Suprapubic skin (tissue), 4 donors: Measurements from ENCODE around the gene LTA4H. TPM values are rescaled to one million over a fixed set of nuclear protein-coding genes. Genes with fewer than 3 reads are reported as not detected.

Source experiments
- DNase-seq, 2 donors: peaks; one replicate each; pipeline ENCODE4 v3.0.0-alpha.2; 2019; ENCODE audit warnings: low spot score in 2 of 2
- H3K27ac ChIP-seq: fragments of 200-600 bp; sonication (generic); one replicate; pipeline ENCODE4 v1.5.1; 2019
- H3K27me3 ChIP-seq: fragments of 200-600 bp; sonication (generic); one replicate; pipeline ENCODE4 v1.5.1; 2019
- H3K36me3 ChIP-seq: fragments of 200-600 bp; sonication (generic); one replicate; pipeline ENCODE4 v1.5.1; 2019
- H3K4me1 ChIP-seq: fragments of 200-600 bp; sonication (generic); one replicate; pipeline ENCODE4 v1.5.1; 2019
- H3K4me3 ChIP-seq: fragments of 200-600 bp; sonication (generic); one replicate; pipeline ENCODE4 v1.5.1; 2019; ENCODE audit warnings: mild to moderate bottlenecking
- H3K9me3 ChIP-seq: fragments of 200-600 bp; sonication (generic); one replicate; pipeline ENCODE4 v1.5.1; 2019
- EP300 ChIP-seq: sonication (generic); formaldehyde crosslinking; IDR thresholded peaks from one replicate; pipeline ENCODE4 v1.6.1; 2017; ENCODE audit warnings: antibody characterized with exemption
- POLR2A ChIP-seq, 2 donors: fragments of 450-650 bp; IDR thresholded peaks; one replicate each; pipeline ENCODE4 v1.6.1; 2017; ENCODE audit warnings: antibody characterized with exemption in 2 of 2, mild to moderate bottlenecking in 2 of 2, moderate library complexity in 2 of 2
- POLR2AphosphoS5 ChIP-seq, 3 donors: sonication (generic); formaldehyde crosslinking; IDR thresholded peaks; one replicate each; pipeline ENCODE4 v1.6.1; 2017; ENCODE audit warnings: antibody characterized with exemption in 3 of 3
- whole genome bisulfite sequencing: methylation state at CpG from one replicate; pipeline ENCODE4 v1.1.5; 2018; 5-methylcytosine and 5-hydroxymethylcytosine counted together
- total RNA-seq, 4 donors: library from RNA; depleted of rRNA; stranded (reverse); fragments of >200 nt; gene quantifications; one replicate each; pipeline ENCODE4 v1.1.0, GENCODE V29; 2016
- TF ChIP-seq, protein P1 (sequence below), 2 donors: fragments of 200-600 bp in 1 of 2; fragments of 450-650 bp in 1 of 2; sonication (generic) in 1 of 2; IDR thresholded peaks; one replicate each; pipeline ENCODE4 v1.5.1; 2016 to 2019; ENCODE audit warnings: antibody characterized with exemption in 2 of 2, mild to moderate bottlenecking in 1 of 2, moderate library complexity in 1 of 2

The LTA4H gene
- total RNA-seq, 4 donors from 2014 or later, result 61.8 to 89.7 (median 80.1) TPM

DNA sequence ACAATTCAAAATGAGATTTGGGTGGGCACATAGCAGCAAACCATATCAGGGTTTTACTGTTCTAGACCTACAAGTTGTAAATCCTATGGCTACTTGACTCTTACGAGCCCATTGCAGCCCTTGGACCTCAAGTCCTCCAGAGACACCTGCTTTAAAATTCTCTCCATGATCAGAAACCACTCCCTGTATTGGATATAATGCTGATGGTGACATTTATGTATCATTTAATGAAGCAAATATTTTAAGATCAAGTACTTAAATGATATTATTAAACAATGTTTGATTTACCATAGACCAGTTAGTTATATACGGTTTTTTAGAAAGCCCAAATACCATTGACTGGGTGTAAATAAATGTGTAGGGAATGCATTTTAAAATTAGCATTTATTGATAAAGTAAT lies 68.1 kb downstream of the LTA4H start:
- H3K27me3 ChIP-seq, result no peaks in the 10 kb centered on the region
- no peak for TF ChIP-seq EP300
- TF ChIP-seq, protein P1, sequence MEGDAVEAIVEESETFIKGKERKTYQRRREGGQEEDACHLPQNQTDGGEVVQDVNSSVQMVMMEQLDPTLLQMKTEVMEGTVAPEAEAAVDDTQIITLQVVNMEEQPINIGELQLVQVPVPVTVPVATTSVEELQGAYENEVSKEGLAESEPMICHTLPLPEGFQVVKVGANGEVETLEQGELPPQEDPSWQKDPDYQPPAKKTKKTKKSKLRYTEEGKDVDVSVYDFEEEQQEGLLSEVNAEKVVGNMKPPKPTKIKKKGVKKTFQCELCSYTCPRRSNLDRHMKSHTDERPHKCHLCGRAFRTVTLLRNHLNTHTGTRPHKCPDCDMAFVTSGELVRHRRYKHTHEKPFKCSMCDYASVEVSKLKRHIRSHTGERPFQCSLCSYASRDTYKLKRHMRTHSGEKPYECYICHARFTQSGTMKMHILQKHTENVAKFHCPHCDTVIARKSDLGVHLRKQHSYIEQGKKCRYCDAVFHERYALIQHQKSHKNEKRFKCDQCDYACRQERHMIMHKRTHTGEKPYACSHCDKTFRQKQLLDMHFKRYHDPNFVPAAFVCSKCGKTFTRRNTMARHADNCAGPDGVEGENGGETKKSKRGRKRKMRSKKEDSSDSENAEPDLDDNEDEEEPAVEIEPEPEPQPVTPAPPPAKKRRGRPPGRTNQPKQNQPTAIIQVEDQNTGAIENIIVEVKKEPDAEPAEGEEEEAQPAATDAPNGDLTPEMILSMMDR (IDR thresholded peaks at IDR 0.05), result no peak
- TF ChIP-seq POLR2A (IDR thresholded peaks at IDR 0.05), result no peak
- TF ChIP-seq POLR2AphosphoS5 (IDR thresholded peaks at IDR 0.05), result no peak
- H3K27ac ChIP-seq, result no peak overlapping the region
- no peaks in the 10 kb centered on the region for H3K9me3 ChIP-seq
- WGBS, result 98% methylated on average over 2 of the region's 2 CpGs
- no peaks in the 10 kb centered on the region for H3K4me1 ChIP-seq
- no peak overlapping the region for H3K4me3 ChIP-seq
- no peak for DNase-seq
- H3K36me3 ChIP-seq, result no peaks in the 10 kb centered on the region

DNA sequence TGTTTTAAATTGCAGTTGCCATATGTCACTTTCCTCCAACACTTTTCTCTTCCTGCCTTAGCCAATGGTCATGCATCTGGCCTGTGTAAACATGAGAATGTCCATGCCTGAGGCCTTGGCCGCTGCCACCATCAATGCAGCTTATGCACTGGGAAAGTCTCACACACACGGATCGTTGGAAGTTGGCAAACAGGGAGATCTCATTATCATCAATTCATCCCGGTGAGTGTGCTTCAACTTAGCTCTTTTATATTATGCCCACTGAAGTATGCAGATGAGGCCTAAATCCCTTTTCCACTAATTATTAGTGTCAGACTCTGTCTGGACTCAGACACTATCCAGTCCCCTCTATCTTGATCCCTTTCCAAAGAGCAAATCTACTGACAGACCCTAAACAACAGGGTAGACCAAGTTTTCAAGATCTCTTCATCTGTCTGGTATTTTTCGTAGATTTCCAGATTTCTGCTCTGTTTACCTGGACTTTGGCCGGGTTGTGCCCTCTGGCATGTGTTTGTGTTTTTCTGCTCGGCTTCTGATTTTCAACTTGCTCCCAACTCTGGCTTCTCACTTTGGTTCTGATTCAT lies 69.0 kb downstream of the LTA4H start:
- no peak overlapping the region for H3K4me3 ChIP-seq
- no peaks in the 10 kb centered on the region for H3K9me3 ChIP-seq
- WGBS, result 82% methylated on average over 7 of the region's 7 CpGs
- no peaks in the 10 kb centered on the region for H3K27me3 ChIP-seq
- H3K36me3 ChIP-seq, result no peaks in the 10 kb centered on the region
- H3K27ac ChIP-seq, result no peak overlapping the region
- no peak for DNase-seq
- no peak for TF ChIP-seq POLR2A (IDR thresholded peaks at IDR 0.05)
- TF ChIP-seq, protein P1 (IDR thresholded peaks at IDR 0.05), result no peak
- no peak for TF ChIP-seq EP300
- no peak for TF ChIP-seq POLR2AphosphoS5 (IDR thresholded peaks at IDR 0.05)
- H3K4me1 ChIP-seq, result no peaks in the 10 kb centered on the region

DNA sequence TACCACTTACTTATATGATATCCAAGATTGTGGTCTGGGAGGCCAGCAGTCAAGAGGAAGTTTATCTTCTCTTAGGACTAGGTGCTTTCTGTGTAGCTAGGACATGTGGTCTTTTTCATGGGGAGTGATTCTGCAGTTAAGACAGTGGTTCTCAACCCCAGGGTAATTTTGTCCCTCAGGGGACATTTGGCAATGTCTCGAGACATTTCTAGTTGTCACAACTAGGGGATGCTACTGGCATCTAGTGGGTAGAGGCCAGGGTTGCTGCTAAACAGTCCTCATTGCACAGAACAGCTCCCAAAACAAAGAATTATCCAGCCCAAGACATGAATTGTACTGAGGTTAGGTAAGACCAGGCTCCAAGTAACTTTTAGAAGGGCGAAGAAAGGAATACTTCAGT lies 72.3 kb downstream of the LTA4H start:
- Histone ChIP-seq H3K27me3 (no peaks in the 10 kb centered on the region), H3K36me3 (no peaks in the 10 kb centered on the region), H3K4me3 (no peak overlapping the region), H3K27ac (no peak overlapping the region), H3K9me3 (no peaks in the 10 kb centered on the region), H3K4me1 (no peaks in the 10 kb centered on the region)
- no peak for DNase-seq
- whole genome bisulfite sequencing, result 90% methylated on average over 2 of the region's 2 CpGs
- no peak for TF ChIP-seq POLR2AphosphoS5 (IDR thresholded peaks at IDR 0.05)
- no peak for TF ChIP-seq EP300
- TF ChIP-seq POLR2A (IDR thresholded peaks at IDR 0.05), result no peak
- TF ChIP-seq, protein P1 (IDR thresholded peaks at IDR 0.05), result no peak

DNA sequence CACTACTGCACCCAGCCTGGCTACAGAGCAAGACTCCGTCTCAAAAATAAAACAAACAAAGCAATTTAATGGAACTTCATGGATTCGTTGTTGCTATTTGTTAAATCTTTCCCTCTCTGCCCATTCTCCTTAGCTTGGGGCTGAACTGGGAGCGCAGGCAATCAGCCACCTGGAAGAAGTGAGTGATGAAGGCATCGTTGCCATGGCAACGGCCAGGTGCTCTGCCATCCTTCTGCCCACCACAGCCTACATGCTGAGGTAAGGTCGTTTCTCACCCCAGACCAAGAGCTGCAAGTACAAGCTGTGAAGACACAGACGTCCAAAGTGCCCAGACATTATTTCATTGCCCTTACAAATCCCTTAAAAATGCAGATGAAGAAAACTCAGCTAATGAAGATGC lies 73.2 kb downstream of the LTA4H start:
- Histone ChIP-seq H3K36me3 (no peaks in the 10 kb centered on the region), H3K4me1 (no peaks in the 10 kb centered on the region), H3K4me3 (no peak overlapping the region), H3K27ac (no peak overlapping the region), H3K9me3 (no peaks in the 10 kb centered on the region), H3K27me3 (no peaks in the 10 kb centered on the region)
- TF ChIP-seq EP300, result no peak
- no peak for TF ChIP-seq POLR2A (IDR thresholded peaks at IDR 0.05)
- TF ChIP-seq, protein P1 (IDR thresholded peaks at IDR 0.05), result no peak
- TF ChIP-seq POLR2AphosphoS5 (IDR thresholded peaks at IDR 0.05), result no peak
- no peak for DNase-seq
- 74% methylated on average over 7 of the region's 7 CpGs for WGBS

DNA sequence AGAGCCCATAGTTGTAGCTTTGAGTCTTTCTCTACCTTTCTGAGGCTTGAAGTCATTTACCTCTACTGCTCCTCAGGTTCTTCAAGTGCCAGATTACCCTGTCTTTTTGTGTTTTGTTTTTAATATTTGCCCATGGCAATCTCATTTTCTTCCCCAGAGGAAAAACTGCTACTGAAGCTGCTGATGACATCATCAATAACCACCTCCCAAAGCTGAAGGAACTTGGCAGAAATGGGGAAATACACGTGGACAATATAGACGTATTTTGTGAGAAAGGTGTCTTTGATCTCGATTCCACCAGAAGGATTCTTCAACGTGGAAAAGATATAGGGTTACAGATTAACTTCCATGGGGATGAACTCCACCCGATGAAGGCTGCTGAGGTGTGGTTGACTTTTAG lies 75.1 kb downstream of the LTA4H start:
- no peak overlapping the region for H3K27ac ChIP-seq
- H3K9me3 ChIP-seq, result no peaks in the 10 kb centered on the region
- H3K4me3 ChIP-seq, result no peak overlapping the region
- no peaks in the 10 kb centered on the region for H3K27me3 ChIP-seq
- 55% methylated on average over 5 of the region's 5 CpGs for WGBS
- no peaks in the 10 kb centered on the region for H3K4me1 ChIP-seq
- no peaks in the 10 kb centered on the region for H3K36me3 ChIP-seq
- TF ChIP-seq, protein P1 (IDR thresholded peaks at IDR 0.05), result no peak
- TF ChIP-seq EP300 (no peak), POLR2AphosphoS5 (IDR thresholded peaks at IDR 0.05) (no peak), POLR2A (IDR thresholded peaks at IDR 0.05) (no peak)
- no peak for DNase-seq
